ENCODE measurements around the gene LOC128125822.

The LOC128125822 gene

GRCh38 chr6:63530991-63531390 is 41.3 kb upstream of the LOC128125822 start:
- no peaks in the 10 kb centered on the region for H3K9me3 ChIP-seq
- TF ChIP-seq CTCF (IDR thresholded peaks at IDR 0.05): no peak
- no peaks in the 10 kb centered on the region for H3K27me3 ChIP-seq
- H3K4me3 ChIP-seq: no peak overlapping the region
- no peak overlapping the region for H3K27ac ChIP-seq
- no peak for DNase-seq
- no peaks in the 10 kb centered on the region for H3K36me3 ChIP-seq
- WGBS, 2 donors: 86 to 90% methylated on average over 1 of the region's 1 CpG
- peaks cover 0 to 4% (median 0%) of the 10 kb centered on the region in 9 donors for H3K4me1 ChIP-seq
- intact Hi-C loops (cut with DNase I): no loop called here
- ATAC-seq: no peak

- WGBS, 2 donors: 82% methylated on average over 3 of the region's 3 CpGs
- Histone ChIP-seq H3K27ac (no peak overlapping the region), H3K4me1 (peaks cover 0 to under 1% (median 0%) of the 10 kb centered on the region in 9 donors), H3K36me3 (no peaks in the 10 kb centered on the region), H3K9me3 (no peaks in the 10 kb centered on the region), H3K27me3 (no peaks in the 10 kb centered on the region), H3K4me3 (no peak overlapping the region)
- intact Hi-C loops (cut with DNase I): no loop called here
- no peak for TF ChIP-seq CTCF (IDR thresholded peaks at IDR 0.05)
- DNase-seq (no peak), ATAC-seq (no peak)
These were observed 39.3 kb upstream of the LOC128125822 start for GRCh38 chr6:63533026-63533425.

- no peak for TF ChIP-seq CTCF (IDR thresholded peaks at IDR 0.05)
- H3K4me3 ChIP-seq: no peak overlapping the region
- H3K27ac ChIP-seq: no peak overlapping the region
- no peaks in the 10 kb centered on the region for H3K4me1 ChIP-seq
- H3K27me3 ChIP-seq: no peaks in the 10 kb centered on the region
- no peaks in the 10 kb centered on the region for H3K9me3 ChIP-seq
- WGBS, 2 donors: 90 to 91% methylated on average over 4 of the region's 4 CpGs
- intact Hi-C loops (cut with DNase I): no loop called here
- no peaks in the 10 kb centered on the region for H3K36me3 ChIP-seq
- ATAC-seq: no peak
- DNase-seq: no peak
These were observed 38.3 kb upstream of the LOC128125822 start for GRCh38 chr6:63533952-63534351.

GRCh38 chr6:63537201-63537958 is 34.9 kb upstream of the LOC128125822 start:
- Histone ChIP-seq H3K4me1 (no peaks in the 10 kb centered on the region), H3K9me3 (peaks cover 0 to 2% (median 0%) of the 10 kb centered on the region in 11 donors), H3K27ac (no peak overlapping the region), H3K4me3 (no peak overlapping the region), H3K36me3 (no peaks in the 10 kb centered on the region), H3K27me3 (peaks cover 0 to 3% (median 0%) of the 10 kb centered on the region in 7 donors)
- TF ChIP-seq CTCF (IDR thresholded peaks at IDR 0.05): no peak
- intact Hi-C loops (cut with DNase I): no loop called here
- no peak for ATAC-seq
- 45 to 47% methylated on average over 9 of the region's 9 CpGs for WGBS, 2 donors
- DNase-seq: no peak

All from heart right ventricle (tissue), 16 donors.